B cell (primary cell): ENCODE data around the gene CLCNKA.

Experiments used
- CTCF ChIP-seq: fragments of 200-600 bp; IDR thresholded peaks from one replicate; pipeline ENCODE4 v1.8.0; 2022; ENCODE audit warnings: antibody characterized with exemption, mild to moderate bottlenecking
- EZH2 ChIP-seq: IDR thresholded peaks from 2 replicates; pipeline ENCODE4 v1.6.1; 2012; ENCODE audit warnings: borderline replicate concordance, low read depth, mild to moderate bottlenecking, moderate library complexity, low read length; ENCODE audit not compliant: insufficient read depth, poor library complexity, severe bottlenecking

DNA sequence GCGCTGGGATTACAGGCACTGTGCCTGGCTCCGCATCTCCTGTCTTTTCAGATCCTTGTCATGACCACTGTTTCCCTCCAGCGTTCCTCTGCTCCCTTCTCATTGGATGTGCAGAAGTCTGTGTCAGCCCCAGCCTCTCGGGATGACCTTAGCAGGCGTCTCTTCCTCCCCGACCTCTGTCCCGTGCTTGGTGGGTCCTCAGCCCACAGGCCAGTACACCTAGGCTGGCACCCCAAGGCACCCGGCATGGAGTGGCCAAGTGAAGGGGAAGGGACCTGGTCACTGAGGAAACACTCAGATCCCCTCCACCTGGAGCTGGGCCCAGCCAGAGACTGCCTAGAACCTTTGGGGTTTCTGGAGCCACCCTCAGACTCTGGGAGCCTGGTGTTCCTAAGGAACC lies 19.4 kb downstream of the CLCNKA start:
- TF ChIP-seq CTCF: no peak
- TF ChIP-seq EZH2: no peak
